ENCODE results near the gene PSG2.
"Not testable (repeated sequence)": the region's sequence is repeated elsewhere in the genome, so short reads cannot be mapped to it uniquely, and the experiment has no call there.

Gene PSG2

DNA sequence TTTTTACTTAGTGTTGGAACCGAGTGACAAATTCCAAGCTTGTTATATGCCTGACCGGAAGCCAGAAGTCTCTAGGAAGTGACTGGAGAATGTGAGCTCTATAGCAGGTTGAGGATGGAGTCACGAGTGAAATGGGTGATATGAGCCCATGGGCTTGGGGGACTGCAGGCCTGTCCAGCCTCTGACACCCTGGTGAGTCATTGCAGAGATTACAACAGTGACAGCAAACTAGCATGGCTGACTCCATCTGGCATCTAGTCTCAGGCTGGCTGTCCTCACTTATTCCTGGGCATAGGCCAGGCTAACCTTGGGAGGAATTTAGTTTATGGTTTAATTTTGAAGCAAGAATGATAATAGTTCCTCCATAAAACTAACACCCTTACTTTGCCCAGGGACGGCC, 4.6 kb downstream of the PSG2 start:
- DNase-seq, result not testable (repeated sequence)

DNA sequence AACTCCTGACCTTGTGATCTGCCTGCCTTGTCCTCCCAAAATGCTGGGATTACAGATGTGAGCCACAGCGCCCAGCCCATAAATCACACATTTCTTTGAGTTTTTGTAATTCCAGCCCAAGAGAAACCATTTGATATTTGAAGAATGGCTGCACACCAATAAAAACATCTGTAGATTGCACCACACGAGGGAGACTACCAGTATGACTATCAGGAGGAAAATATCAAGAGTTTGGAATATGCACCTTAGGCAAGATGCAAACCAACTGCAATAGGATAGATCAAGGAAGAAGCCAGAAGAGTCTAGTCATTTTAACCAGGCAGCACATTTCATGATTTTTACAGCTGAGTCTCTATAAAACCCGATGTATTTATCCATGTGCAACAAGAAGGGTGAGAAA, 20.1 kb downstream of the PSG2 start:
- not testable (repeated sequence) for DNase-seq

DNA sequence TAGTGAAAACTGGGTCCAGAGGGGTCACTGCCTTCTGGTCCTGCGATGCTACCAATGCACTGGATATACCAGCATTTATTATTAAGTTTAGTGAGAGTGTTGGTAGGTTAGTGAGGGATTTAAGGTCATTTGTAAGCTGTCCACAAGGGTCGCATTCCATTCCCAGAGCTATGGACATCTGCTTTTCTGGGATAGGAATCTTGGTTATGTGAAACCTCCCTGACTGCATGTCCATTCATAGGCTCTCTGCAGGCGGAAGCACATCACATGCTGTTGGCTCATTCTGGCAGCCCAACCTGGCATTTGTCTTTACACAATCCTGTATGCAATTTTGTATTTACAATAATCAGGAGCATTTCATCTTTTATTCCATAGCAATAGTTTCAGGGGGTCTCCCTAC, 21.2 kb downstream of the PSG2 start:
- DNase-seq, result not testable (repeated sequence)

DNA sequence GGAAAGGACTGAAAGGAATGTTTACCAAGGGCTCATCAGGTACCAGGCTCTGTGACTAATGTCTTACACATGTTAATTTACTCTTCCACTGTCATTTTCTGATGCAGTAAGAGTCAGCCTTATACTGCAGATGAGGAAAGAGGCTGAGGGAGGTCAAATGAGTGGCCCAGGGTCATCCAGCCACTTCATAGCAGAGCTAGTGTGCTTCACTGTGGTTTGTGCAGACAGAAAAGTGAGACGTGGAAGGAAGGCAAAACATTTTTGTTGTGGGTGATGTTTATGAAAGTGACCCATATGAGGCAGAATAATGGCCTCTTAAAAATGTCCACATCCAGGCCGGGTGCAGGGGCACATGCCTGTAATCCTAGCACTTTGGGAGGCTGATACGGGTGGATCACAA, 22.2 kb downstream of the PSG2 start:
- DNase-seq, result not testable (repeated sequence)

DNA sequence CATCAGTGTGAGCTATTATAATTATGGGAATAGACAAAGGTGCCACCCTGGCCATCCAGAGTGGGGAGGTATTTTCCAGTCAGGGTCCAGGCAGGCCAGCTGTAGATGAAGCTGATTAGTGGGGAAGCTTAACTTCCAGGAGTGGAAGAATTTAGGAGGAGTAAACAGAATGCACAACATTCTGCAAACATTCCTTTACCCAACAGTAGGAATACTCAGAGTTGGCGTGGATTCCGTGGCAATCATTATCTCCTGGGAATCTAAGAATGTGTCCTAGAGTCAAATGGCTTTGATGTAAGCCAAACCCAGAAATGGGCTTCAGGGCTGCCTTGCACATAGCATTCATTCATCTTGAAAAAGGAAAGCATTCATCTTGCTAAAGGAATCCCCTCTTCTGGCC, 23.0 kb downstream of the PSG2 start:
- DNase-seq, result not testable (repeated sequence)

DNA sequence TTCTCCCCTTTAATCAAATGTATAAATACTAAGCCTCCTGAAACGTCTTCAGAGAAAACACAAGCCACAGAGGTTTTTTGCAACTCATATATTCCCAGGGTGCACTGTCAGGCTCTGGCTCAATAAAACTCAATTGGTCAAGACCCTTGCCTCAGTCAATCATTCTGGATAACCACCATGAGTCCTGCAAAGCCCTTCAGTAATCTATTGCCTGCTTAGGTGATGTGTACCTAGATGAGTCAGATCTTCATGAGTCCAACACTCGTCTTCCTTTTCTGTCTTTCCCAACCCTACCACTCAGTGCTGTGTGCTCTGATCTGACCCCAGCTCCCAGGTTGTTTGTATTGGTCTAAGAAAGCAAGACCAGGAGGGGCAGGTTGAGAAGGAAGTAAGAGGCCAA, 24.1 kb downstream of the PSG2 start:
- not testable (repeated sequence) for DNase-seq

DNA sequence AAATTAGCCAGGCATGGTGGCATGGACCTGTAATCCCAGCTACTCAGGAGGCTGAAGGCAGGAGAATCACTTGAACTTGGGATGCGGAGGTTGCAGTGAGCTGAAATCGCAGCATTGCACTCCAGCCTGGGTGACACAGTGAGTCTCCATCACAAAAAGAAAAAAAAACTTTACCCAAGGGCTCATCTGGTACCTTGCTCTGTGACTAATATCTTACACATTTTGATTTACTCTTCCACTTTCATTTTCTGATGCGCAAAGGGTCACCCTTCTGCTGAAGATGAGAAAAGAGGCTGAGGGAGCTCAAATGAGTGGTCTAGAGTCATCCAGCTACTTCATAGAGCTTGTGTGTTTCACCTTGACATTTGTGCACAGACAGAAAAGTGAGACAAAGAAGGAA, 34.5 kb downstream of the PSG2 start:
- DNase-seq, result not testable (repeated sequence)

DNA sequence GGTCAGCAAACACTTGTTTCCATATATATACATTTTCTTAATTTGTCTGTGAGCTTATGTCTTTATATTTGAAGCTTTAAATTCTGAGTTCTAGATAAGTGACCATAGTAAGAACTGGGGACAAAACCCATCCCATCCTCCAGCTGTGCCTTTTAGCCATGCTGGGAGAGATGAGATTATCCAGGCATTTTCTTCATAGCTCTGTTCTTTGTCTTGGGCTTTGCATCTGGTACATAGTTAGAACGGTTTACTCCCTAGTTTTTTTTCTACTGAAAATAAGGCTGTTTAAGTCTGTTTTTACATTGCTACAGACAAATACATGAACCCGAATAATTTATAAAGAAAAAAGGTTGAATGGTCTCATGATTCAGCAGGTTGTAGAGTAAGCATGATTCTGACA, 35.9 kb downstream of the PSG2 start:
- not testable (repeated sequence) for DNase-seq

DNA sequence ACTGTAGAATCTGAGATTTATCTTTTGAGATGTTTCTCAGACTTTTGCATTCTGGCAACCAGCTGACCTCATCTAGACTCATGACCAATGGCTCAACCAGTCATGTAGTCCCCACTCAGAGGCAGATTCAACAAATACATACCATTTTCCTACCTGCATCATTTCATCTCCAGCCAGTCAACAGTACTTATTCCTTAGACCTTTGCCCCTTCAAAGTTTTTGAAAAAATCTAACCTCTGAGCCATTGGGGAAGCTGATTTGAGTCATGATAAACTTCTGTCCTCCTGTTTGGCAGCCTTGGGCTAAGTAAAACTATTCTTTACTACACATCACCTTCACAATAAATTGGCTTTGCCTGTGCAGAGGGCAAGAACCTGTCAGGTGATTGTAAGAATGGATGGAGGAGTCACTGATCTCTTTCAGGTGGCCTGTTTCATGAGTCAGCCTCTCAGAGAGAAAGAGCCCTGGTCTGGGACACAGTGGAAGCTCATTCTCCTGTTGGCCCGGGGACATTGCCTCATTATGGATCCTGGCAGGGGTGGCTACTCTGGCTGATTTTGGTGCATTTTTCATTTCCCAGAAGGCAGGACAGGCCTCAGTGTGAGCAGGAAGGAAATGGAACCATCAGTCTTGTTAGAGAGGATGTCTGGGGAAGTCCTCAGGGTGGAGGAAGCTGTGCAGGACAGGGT, 38.9 kb downstream of the PSG2 start:
- DNase-seq, result not testable (repeated sequence)

DNA sequence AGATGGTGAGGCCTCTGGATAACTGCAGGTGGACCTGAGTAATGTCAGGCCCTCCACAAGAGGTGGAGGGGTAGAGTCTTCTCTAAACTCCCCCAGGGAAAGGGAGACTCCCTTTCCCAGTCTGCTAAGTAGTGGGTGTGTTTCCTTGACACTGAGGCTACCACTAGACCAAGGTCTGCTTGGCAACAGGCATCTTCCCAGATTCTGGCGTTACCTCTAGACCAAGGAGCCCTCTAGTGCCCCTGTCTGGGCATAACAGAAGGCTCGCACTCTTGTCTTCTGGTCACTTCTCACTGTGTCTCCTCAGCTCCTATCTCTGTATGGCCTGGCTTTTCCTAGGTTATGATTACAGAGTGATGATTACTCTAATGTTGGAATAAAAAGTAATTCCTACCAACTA, 50.9 kb downstream of the PSG2 start:
- not testable (repeated sequence) for DNase-seq

DNA sequence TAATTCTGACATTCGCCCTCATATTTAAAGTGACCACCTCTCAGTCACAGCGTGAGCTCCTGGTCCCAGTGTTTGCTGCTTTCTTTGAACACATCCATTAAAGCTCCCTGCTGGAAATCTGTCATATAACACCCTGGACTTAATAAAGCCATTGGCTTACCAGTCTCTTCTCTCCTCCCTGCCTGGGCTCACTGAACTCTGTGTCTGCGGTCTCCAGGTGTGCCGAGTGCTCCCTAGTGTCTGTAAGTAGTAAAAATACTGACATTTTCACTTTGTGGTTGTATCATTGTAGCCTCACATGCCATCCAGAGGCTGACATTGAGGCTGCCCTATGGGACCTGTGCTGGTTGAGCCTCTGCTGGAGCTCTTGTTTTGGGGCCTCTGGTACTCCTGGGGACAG, 53.6 kb downstream of the PSG2 start:
- no peak for DNase-seq

DNA sequence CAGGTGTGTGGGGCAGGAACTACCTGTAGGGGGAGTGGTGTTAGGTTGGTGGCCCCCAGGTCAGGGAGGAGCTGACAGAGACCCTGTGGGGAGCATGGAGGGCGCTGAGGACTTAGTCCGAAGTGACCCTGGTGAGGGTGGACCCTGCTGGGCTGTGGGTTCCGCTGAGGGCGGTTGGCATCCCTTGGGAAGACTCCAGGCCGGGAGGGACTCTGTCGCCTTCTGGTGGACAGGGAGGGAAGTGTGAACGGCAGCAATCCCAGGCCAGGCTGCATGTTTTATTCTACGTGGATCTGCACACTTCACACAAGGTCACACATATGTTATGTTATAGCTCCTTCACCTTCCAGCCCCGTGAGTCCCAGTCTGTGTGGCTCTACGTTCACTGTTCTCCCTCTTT, 54.5 kb downstream of the PSG2 start:
- not testable (repeated sequence) for DNase-seq

DNA sequence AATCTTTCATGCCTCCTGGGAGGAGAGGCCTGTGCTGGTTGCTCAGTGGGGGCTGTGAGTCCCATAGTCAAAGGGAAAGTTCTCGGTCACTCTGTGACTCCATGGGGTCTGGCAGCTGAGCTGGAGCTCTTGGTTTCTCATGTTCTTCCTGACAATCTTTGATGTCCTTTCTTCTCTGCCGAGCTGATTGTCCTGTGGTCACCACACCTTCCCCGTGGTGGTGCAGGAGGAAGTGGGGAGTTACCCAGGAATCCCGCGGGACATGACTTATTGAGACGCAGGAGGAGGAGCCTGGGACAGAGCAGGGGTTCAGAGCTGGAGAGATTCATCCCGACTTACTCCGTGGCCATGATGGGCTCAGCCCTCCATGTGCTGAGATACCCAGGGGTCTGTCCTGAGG, 55.4 kb downstream of the PSG2 start:
- not testable (repeated sequence) for DNase-seq

DNA sequence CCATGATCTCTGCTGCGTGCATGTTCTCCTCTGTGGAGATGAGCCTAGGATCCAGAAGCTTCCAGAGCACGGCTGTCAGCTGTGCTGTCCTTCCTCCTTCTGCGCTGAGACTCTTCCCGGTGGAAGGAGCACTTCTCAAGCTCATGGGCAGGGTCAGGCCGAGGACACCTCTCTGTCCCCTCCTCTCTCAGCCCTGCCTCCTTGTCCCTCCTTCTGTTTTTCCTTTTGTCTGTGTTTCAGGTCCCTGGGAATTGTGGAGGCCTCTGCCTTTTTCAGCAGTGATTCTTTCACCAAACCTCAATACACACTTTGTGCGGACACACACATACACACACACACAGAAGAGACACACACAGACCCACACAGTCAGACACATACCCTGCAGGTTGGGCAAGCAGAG, 56.1 kb downstream of the PSG2 start, which contains the start of gene PSG11:
PSG11 (minus strand) TSS at position 101 of the 400 bp plus-strand sequence; CDS start at position 4, 97 bp downstream.
- not testable (repeated sequence) for DNase-seq

DNA sequence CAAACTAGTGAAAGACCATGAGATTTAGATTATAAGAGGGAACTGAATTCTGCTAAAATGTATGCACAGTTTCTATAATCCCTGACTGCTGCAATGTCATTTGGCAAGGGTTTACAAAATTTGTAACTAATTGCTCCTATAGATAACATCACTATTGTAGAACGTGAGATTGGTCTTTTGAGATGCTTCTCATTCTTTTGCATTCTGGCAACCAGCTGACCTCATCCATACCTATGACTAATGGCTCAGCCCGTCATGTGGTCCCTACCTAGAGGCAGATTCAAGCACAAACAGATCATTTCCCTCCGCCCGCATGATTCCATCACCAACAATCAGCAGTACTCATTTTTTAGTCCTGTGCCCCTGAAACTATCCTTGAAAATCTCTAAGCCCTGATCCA, 60.4 kb downstream of the PSG2 start:
- not testable (repeated sequence) for DNase-seq

DNA sequence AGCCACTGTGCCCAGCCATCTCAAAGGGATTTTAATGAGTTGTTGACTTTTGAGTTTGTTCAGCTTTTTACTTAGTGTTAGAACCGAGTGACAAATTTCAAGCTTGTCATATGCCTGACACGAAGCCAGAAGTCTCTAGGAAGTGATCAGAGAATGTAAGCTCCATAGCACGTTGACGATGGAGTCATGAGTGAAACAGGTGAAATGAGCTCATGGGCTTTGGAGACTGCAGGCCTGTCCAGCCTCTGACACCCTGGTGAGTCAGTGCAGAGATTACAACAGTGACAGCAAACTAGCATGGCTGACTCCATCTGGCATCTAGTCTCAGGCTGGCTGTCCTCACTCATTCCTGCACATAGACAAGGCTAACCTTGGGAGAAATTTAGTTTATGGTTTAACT, 60.9 kb downstream of the PSG2 start:
- not testable (repeated sequence) for DNase-seq

DNA sequence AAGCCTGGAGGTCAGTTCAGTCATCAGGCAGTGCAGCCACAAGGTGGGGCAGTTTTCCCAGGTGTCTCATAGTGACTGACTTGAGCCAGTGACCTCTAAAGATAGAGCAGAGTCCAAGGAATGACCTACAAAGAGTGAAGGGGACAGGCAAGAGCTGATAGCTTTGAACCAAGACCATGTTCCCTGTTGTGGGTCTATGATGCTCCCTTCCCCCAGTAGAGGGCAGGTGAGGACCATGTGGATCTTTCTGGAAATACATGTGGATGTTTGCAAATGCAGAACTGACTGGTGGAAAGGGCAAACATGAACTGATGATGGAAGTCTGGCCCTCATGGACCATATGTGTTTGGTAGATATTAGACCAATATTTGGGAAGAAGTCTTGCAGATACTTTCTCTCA, 62.9 kb downstream of the PSG2 start:
- not testable (repeated sequence) for DNase-seq
